Endothelial cell of umbilical vein (primary cell): Measurements from ENCODE around the gene MYO1G.

Source experiments
- CTCF ChIP-seq, 2 donors: IDR thresholded peaks; 1 replicate in 1 of 2; 2 replicates in 1 of 2; pipeline ENCODE4 v1.5.1; 2011; ENCODE audit warnings: low read length in 2 of 2, mild to moderate bottlenecking in 2 of 2, moderate library complexity in 2 of 2, control low read depth in 1 of 2, inconsistent platforms in 1 of 2, low read depth in 1 of 2; ENCODE audit not compliant: insufficient read depth in 1 of 2; ENCODE audit errors: extremely low read depth in 1 of 2
- POLR2A ChIP-seq: IDR thresholded peaks from 2 replicates; pipeline ENCODE4 v1.6.1; 2012; ENCODE audit warnings: low read depth, mild to moderate bottlenecking, control low read depth, low read length

- TF ChIP-seq POLR2A (no peak), CTCF (IDR thresholded peaks at IDR 0.05; ENCODE audit: extremely low read depth in 1 of 2, insufficient read depth in 1 of 2, low read depth in 1 of 2, low read length in 2 of 2) (no peak)
These were observed 16.1 kb downstream of the MYO1G start for GRCh38 chr7:44962483-44963251.
